ENCODE measurements around the gene PRM2. TPM values are rescaled to one million over a fixed set of nuclear protein-coding genes. Genes with fewer than 3 reads are reported as not detected.

Gene PRM2
- total and polyA plus RNA-seq, 2 experiments from 2014 or later: not detected

DNA sequence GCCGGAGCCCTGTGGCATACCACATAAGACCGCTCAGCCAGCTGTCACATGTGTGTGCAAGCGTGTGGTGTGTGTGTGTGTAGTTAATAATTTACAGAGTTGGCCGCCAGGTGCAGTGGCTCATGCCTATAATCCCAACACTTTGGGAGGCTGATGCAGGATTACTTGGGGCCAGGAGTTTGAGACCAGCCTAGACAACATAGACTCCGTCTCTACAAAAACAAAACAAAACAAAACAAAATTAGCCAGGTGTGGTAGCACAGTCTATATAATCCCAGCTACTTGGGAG is 40.6 kb downstream of the PRM2 start (continued):
- TF ChIP-seq NANOG (IDR thresholded peaks at IDR 0.05; ENCODE audit: borderline replicate concordance): no peak
- TF ChIP-seq, protein P1, sequence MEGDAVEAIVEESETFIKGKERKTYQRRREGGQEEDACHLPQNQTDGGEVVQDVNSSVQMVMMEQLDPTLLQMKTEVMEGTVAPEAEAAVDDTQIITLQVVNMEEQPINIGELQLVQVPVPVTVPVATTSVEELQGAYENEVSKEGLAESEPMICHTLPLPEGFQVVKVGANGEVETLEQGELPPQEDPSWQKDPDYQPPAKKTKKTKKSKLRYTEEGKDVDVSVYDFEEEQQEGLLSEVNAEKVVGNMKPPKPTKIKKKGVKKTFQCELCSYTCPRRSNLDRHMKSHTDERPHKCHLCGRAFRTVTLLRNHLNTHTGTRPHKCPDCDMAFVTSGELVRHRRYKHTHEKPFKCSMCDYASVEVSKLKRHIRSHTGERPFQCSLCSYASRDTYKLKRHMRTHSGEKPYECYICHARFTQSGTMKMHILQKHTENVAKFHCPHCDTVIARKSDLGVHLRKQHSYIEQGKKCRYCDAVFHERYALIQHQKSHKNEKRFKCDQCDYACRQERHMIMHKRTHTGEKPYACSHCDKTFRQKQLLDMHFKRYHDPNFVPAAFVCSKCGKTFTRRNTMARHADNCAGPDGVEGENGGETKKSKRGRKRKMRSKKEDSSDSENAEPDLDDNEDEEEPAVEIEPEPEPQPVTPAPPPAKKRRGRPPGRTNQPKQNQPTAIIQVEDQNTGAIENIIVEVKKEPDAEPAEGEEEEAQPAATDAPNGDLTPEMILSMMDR (conservative IDR thresholded peaks at IDR 0.05; ENCODE audit: low read depth in 2 of 2): no peak
- TF ChIP-seq CREB1 (CRISPR knock-in tag; IDR thresholded peaks at IDR 0.05; ENCODE audit: low read depth): no peak
- TF ChIP-seq POLR2AphosphoS5 (IDR thresholded peaks at IDR 0.05; ENCODE audit: low read depth): no peak
- TF ChIP-seq EZH2phosphoT487 (IDR thresholded peaks at IDR 0.05; ENCODE audit: unreplicated experiment): no peak
- TF ChIP-seq ZNF114 (CRISPR knock-in tag; IDR thresholded peaks at IDR 0.05): no peak
- TF ChIP-seq JUNB (IDR thresholded peaks at IDR 0.05; ENCODE audit: unreplicated experiment): no peak
- TF ChIP-seq STAT1 (IDR thresholded peaks at IDR 0.05; ENCODE audit: unreplicated experiment): no peak

GRCh38 chr16:11234884-11235702 is 41.2 kb downstream of the PRM2 start:
- TF ChIP-seq ETS1 (IDR thresholded peaks at IDR 0.05) (no peak), STAT1 (IDR thresholded peaks at IDR 0.05; ENCODE audit: unreplicated experiment) (no peak)
- Mint-ChIP-seq H3K4me1 (peaks cover 8% of the 10 kb centered on the region), H3K27me3 (ENCODE audit: insufficient read depth, low read depth, poor library complexity) (peaks cover 12% of the 10 kb centered on the region), H3K27ac (no peak overlapping the region), H3K4me3 (no peak overlapping the region), H3K36me3 (ENCODE audit: low read depth) (no peaks in the 10 kb centered on the region), H3K9me3 (no peaks in the 10 kb centered on the region)
- ATAC-seq: no peak
- no peak for DNase-seq (ENCODE audit: low spot score)
- Histone ChIP-seq H3K79me2 (replicated peaks; ENCODE audit: insufficient read depth) (no peaks in the 10 kb centered on the region), H3K4me3 (no peak overlapping the region), H3K9me2 (ENCODE audit: insufficient read depth) (no peaks in the 10 kb centered on the region), H3K27me3 (ENCODE audit: insufficient read depth) (no peaks in the 10 kb centered on the region), H3K27ac (ENCODE audit: low read depth) (no peak overlapping the region), H3K4me1 (ENCODE audit: insufficient read depth) (peaks cover 9% of the 10 kb centered on the region; the same call in 1 of the 2 replicates), H4K20me1 (replicated peaks; ENCODE audit: insufficient read depth) (no peaks in the 10 kb centered on the region), H3K4me2 (no peak overlapping the region), H2AFZ (no peak overlapping the region), H3F3A (replicated peaks; ENCODE audit: low read depth) (0 out of 2 replicates have a peak, but pooled peaks cover 6% of the 10 kb centered on the region), H3K36me3 (ENCODE audit: insufficient read depth) (no peaks in the 10 kb centered on the region)

DNA sequence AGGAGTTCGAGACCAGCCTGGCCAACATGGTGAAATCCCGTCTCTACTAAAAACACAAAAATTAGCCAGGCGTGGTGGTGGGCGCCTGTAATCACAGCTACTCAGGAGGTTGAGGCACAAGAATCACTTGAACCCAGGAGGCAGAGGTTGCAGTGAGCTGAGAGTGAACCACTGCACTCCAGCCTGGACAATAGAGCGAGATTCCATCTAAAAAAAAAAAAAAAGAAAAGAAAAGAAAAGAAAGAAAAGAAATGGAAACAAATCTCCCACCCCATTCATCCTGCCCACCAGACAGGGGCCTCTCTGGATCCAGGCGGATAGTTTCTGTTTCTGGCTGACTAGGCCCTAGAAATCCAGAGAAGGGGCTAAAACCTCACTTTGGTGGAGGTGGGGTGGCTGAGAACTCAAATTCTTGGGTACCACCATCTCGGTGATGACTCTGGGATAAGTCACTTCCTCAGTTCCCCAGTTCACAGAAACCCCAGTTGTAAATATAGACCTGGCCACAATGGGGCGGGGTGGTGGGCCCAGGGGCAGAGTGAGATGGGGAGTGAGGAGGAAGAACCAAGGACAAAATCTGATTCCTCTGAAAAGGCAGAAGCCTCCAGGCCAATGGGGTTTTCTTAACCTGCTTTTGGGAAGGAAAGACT is 42.4 kb downstream of the PRM2 start:
- no peaks in the 10 kb centered on the region for H4K20me1 ChIP-seq (replicated peaks; ENCODE audit: insufficient read depth)
- peaks cover 9% of the 10 kb centered on the region; the same call in 1 of the 2 replicates for H3K4me1 ChIP-seq (ENCODE audit: insufficient read depth)
- no peak overlapping the region for H3K27ac ChIP-seq (ENCODE audit: low read depth)
- H3K9me2 ChIP-seq (ENCODE audit: insufficient read depth): no peaks in the 10 kb centered on the region
- H3K36me3 Mint-ChIP-seq (ENCODE audit: low read depth): no peaks in the 10 kb centered on the region
- no peaks in the 10 kb centered on the region for H3K9me3 Mint-ChIP-seq
- no peaks in the 10 kb centered on the region for H3K27me3 ChIP-seq (ENCODE audit: insufficient read depth)
- H3K4me2 ChIP-seq: no peak overlapping the region
- 0 out of 2 replicates have a peak, but pooled peaks cover 6% of the 10 kb centered on the region for H3F3A ChIP-seq (replicated peaks; ENCODE audit: low read depth)
- H3K79me2 ChIP-seq (replicated peaks; ENCODE audit: insufficient read depth): no peaks in the 10 kb centered on the region
- peaks cover 8% of the 10 kb centered on the region for H3K4me1 Mint-ChIP-seq
- H3K4me3 ChIP-seq: no peak overlapping the region
- H3K27ac Mint-ChIP-seq: no peak overlapping the region
- peak; percentile 64 for DNase-seq (ENCODE audit: low spot score)
- no peak for TF ChIP-seq CREB1 (CRISPR knock-in tag; IDR thresholded peaks at IDR 0.05; ENCODE audit: low read depth)
- TF ChIP-seq, protein P1 (conservative IDR thresholded peaks at IDR 0.05; ENCODE audit: low read depth in 2 of 2): peak; percentile 35 to 49
- H3K36me3 ChIP-seq (ENCODE audit: insufficient read depth): no peaks in the 10 kb centered on the region
- no peak overlapping the region for H2AFZ ChIP-seq
- H3K4me3 Mint-ChIP-seq: no peak overlapping the region
- ATAC-seq: peak; percentile 62
- H3K27me3 Mint-ChIP-seq (ENCODE audit: insufficient read depth, low read depth, poor library complexity): peaks cover 13% of the 10 kb centered on the region
